Keratinocyte (primary cell): ENCODE results near the gene EGFLAM. TPM values are rescaled to one million over a fixed set of nuclear protein-coding genes. Genes with fewer than 3 reads are reported as not detected.

Source experiments
- DNase-seq: peaks from one replicate; pipeline ENCODE4 v3.0.0-alpha.2; 2011; ENCODE audit warnings: low read depth, missing footprints, low spot score
- FAIRE-seq: peaks from 2 replicates; lab custom pipeline; 2011; peaks lifted over from hg19 to GRCh38; lab: Jason Lieb, UNC
- H2AFZ ChIP-seq: 2 replicates; pipeline ENCODE4 v1.6.0; 2012; ENCODE audit warnings: low read length, control low read depth, inconsistent platforms; ENCODE audit not compliant: control insufficient read depth
- H3K27ac ChIP-seq: 2 replicates; pipeline ENCODE4 v1.5.1; 2011; ENCODE audit warnings: low read length; ENCODE audit not compliant: control insufficient read depth, insufficient read depth
- H3K27me3 ChIP-seq: 3 replicates; pipeline ENCODE4 v1.6.0; 2011; ENCODE audit warnings: low read length; ENCODE audit not compliant: control insufficient read depth, insufficient read depth; ENCODE audit errors: extremely low read depth
- H3K36me3 ChIP-seq, 2 experiments: 2 replicates in 1 of 2; 3 replicates in 1 of 2; pipeline ENCODE4 v1.5.1; 2011; ENCODE audit warnings: low read length in 2 of 2, mild to moderate bottlenecking in 1 of 2; ENCODE audit not compliant: control insufficient read depth in 2 of 2, insufficient read depth in 2 of 2; ENCODE audit errors: extremely low read depth in 1 of 2
- H3K4me1 ChIP-seq: 3 replicates; pipeline ENCODE4 v1.5.1; 2011; ENCODE audit warnings: low read length; ENCODE audit not compliant: control insufficient read depth, insufficient read depth; ENCODE audit errors: extremely low read depth
- H3K4me2 ChIP-seq: 3 replicates; pipeline ENCODE4 v1.6.0; 2011; ENCODE audit warnings: low read depth, low read length; ENCODE audit not compliant: control insufficient read depth, insufficient read depth; ENCODE audit errors: extremely low read depth
- H3K4me3 ChIP-seq, 3 experiments: fragments of 200-600 bp in 1 of 3; sonication (generic) in 1 of 3; 2 replicates in 2 of 3; 3 replicates in 1 of 3; pipeline ENCODE4 v1.5.1; 2011 to 2016; ENCODE audit warnings: low read length in 3 of 3, mild to moderate bottlenecking in 3 of 3, control low read depth in 2 of 3, inconsistent platforms in 1 of 3, low read depth in 1 of 3, mixed read lengths in 1 of 3, mixed run types in 1 of 3, moderate library complexity in 1 of 3; ENCODE audit not compliant: control insufficient read depth in 2 of 3, insufficient read depth in 2 of 3; ENCODE audit errors: extremely low read depth in 1 of 3
- H3K79me2 ChIP-seq: 2 replicates; pipeline ENCODE4 v1.6.0; 2012; ENCODE audit warnings: low read length; ENCODE audit not compliant: control insufficient read depth, insufficient read depth
- H3K9ac ChIP-seq: 3 replicates; pipeline ENCODE4 v1.6.0; 2011; ENCODE audit warnings: low read length; ENCODE audit not compliant: control insufficient read depth, insufficient read depth; ENCODE audit errors: extremely low read depth
- H3K9me1 ChIP-seq: 3 replicates; pipeline ENCODE4 v1.6.0; 2011; ENCODE audit warnings: low read length; ENCODE audit not compliant: control insufficient read depth, insufficient read depth; ENCODE audit errors: extremely low read depth
- H3K9me3 ChIP-seq: 2 replicates; pipeline ENCODE4 v1.5.1; 2012; ENCODE audit warnings: low read depth, low read length; ENCODE audit not compliant: control insufficient read depth
- H4K20me1 ChIP-seq: 3 replicates; pipeline ENCODE4 v1.6.0; 2011; ENCODE audit warnings: low read length; ENCODE audit not compliant: control insufficient read depth, insufficient read depth; ENCODE audit errors: extremely low read depth
- EZH2 ChIP-seq: IDR thresholded peaks from one replicate; pipeline ENCODE4 v1.6.1; 2012; ENCODE audit warnings: inconsistent platforms, mild to moderate bottlenecking, low read length, moderate library complexity
- dilution Hi-C: fragments of 300-500 bp; cut with MboI; formaldehyde crosslinking; loops from one replicate; pipeline ENCODE4 v1.7.0; 2020; ENCODE audit warnings: low sequenced_read_pairs; ENCODE audit not compliant: extremely low pct_ligation_motif_present
- polyA plus RNA-seq, 5 experiments: library from polyadenylated mRNA; depleted of rRNA in 3 of 5; stranded (reverse) in 3 of 5; stranded (forward) in 1 of 5; unstranded in 1 of 5; fragments of >200 nt; gene quantifications; 1 replicate in 1 of 5; 2 replicates in 3 of 5; 3 replicates in 1 of 5; pipeline versions ENCODE4 v1.2.1 to v1.2.3, GENCODE V29; 2011 to 2012; ENCODE audit warnings: missing spikeins in 2 of 5, low read depth in 1 of 5, low replicate concordance in 1 of 5
- TF ChIP-seq, protein P1 (sequence below), 3 experiments: IDR thresholded peaks in 1 of 3; conservative IDR thresholded peaks in 1 of 3; optimal IDR thresholded peaks in 1 of 3; 2 replicates in 2 of 3; 3 replicates in 1 of 3; pipeline versions ENCODE3 to v1.5.1; 2011; ENCODE audit warnings: low read length in 3 of 3, mild to moderate bottlenecking in 3 of 3, moderate library complexity in 2 of 3, control low read depth in 1 of 3, inconsistent platforms in 1 of 3; ENCODE audit not compliant: insufficient read depth in 2 of 3; ENCODE audit errors: extremely low read depth in 1 of 3

The EGFLAM gene
- polyA plus RNA-seq, 1 donor (not counting 4 experiments of a cell fraction or from before 2014, with no cell fraction given) = not detected

DNA sequence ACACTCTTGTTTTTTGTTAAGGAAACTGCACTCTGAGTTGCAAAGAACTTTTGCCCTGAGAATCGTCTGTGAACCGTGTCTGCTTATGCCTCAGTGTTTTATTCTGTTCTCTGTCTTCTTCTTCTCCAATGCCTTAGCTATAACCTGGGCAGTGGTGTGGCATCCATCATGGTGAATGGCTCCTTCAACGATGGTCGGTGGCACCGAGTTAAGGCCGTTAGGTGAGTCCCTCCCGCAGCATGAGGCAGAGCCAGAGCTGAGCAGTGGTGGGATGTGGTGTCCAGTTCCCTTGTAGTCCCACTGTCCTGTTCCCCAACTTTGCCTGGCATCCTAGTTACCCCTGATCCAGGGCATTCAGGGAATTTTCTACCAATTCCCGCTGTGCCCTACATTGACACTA, 199.8 kb downstream of the EGFLAM start:
- Histone ChIP-seq H3K27me3 (no peaks in the 10 kb centered on the region), H3K36me3 (no peaks in the 10 kb centered on the region), H2AFZ (no peak overlapping the region), H3K27ac (no peak overlapping the region), H4K20me1 (no peaks in the 10 kb centered on the region), H3K9me3 (no peaks in the 10 kb centered on the region), H3K4me1 (peaks cover 10% of the 10 kb centered on the region), H3K4me2 (no peak overlapping the region), H3K79me2 (no peaks in the 10 kb centered on the region), H3K9me1 (no peaks in the 10 kb centered on the region), H3K9ac (no peak overlapping the region), H3K4me3 (no peak overlapping the region)
- DNase-seq = no peak
- dilution Hi-C loops = no loop called here
- TF ChIP-seq, protein P1, sequence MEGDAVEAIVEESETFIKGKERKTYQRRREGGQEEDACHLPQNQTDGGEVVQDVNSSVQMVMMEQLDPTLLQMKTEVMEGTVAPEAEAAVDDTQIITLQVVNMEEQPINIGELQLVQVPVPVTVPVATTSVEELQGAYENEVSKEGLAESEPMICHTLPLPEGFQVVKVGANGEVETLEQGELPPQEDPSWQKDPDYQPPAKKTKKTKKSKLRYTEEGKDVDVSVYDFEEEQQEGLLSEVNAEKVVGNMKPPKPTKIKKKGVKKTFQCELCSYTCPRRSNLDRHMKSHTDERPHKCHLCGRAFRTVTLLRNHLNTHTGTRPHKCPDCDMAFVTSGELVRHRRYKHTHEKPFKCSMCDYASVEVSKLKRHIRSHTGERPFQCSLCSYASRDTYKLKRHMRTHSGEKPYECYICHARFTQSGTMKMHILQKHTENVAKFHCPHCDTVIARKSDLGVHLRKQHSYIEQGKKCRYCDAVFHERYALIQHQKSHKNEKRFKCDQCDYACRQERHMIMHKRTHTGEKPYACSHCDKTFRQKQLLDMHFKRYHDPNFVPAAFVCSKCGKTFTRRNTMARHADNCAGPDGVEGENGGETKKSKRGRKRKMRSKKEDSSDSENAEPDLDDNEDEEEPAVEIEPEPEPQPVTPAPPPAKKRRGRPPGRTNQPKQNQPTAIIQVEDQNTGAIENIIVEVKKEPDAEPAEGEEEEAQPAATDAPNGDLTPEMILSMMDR (optimal IDR thresholded peaks at IDR 0.05 in 1 of 3, IDR thresholded peaks at IDR 0.05 in 1 of 3, conservative IDR thresholded peaks at IDR 0.05 in 1 of 3; ENCODE audit: extremely low read depth in 1 of 3, insufficient read depth in 2 of 3, low read length in 3 of 3) = no peak
- no peak for TF ChIP-seq EZH2
- no peak for FAIRE-seq

DNA sequence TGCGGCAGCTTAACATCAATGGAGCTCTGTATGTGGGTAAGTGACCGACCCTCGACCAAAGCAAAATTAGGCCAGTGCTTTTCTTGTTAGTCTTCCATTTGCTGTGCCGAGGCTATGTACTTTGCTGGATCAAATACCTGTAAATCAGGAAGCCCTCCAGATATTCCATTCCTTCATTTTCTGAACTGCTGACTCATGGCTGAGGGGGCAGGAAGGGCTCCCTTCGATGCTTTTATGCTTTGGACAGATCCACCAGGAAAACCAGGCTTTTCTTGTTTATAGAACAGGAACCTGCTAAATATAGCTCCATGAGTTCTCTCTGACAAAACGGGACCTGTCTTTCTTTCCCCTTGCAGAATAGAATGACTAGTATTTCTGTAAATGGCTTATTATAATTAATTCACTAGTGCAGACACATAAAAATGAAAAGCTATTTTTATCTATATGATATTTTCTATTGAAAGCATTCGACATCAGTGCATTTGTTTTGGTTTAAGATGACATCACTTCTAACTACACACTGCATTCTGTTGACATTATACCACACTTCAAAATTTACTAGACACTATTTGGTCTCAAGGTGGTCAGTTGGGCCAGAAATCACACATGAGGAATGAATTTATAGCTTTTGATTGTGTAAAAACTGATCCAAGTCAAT, 204.7 kb downstream of the EGFLAM start:
- no peaks in the 10 kb centered on the region for H4K20me1 ChIP-seq
- H3K9ac ChIP-seq = no peak overlapping the region
- no peaks in the 10 kb centered on the region for H3K9me1 ChIP-seq
- no peaks in the 10 kb centered on the region for H3K9me3 ChIP-seq
- peak overlapping the region; percentile 51 for H3K4me2 ChIP-seq
- H2AFZ ChIP-seq = no peak overlapping the region
- H3K27ac ChIP-seq = no peak overlapping the region
- DNase-seq (no peak), FAIRE-seq (no peak)
- no peaks in the 10 kb centered on the region for H3K27me3 ChIP-seq
- peaks cover 24% of the 10 kb centered on the region for H3K4me1 ChIP-seq
- TF ChIP-seq, protein P1 (optimal IDR thresholded peaks at IDR 0.05 in 1 of 3, IDR thresholded peaks at IDR 0.05 in 1 of 3, conservative IDR thresholded peaks at IDR 0.05 in 1 of 3; ENCODE audit: extremely low read depth in 1 of 3, insufficient read depth in 2 of 3, low read length in 3 of 3) = no peak
- no peak for TF ChIP-seq EZH2
- H3K36me3 ChIP-seq = no peaks in the 10 kb centered on the region
- no peaks in the 10 kb centered on the region for H3K79me2 ChIP-seq
- H3K4me3 ChIP-seq = no peak overlapping the region
- dilution Hi-C loops = no loop called here
